ENCODE measurements around the gene ACKR2.

Gene ACKR2

DNA sequence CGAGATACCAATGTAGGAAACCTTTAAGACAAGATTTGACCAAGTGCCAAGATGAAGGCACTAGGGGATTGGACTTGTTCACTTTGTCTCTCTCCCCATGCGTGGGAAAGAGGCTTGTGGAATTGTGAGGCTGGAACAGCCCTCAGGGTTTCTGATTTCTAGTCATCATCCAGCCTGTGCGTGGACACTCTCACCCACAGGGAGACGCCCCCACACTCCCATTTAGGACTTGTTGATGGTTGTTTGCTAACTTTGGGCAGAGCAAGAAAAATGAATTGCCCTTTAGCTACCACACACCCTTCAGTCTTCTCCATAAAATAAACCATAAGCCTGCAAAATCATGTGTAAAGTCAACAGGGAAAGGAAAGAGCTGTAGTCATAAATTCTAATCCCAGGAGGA is 18.4 kb downstream of the ACKR2 start:
- Histone ChIP-seq H3K27me3 (ENCODE audit: control insufficient read depth, insufficient read depth, low read length) (no peaks in the 10 kb centered on the region), H3K4me1 (ENCODE audit: control insufficient read depth, insufficient read depth, low read length) (peaks cover 2% of the 10 kb centered on the region; the same call in 1 of the 2 replicates), H3K4me3 (ENCODE audit: low read length) (no peak overlapping the region), H3K27ac (ENCODE audit: low read length) (no peak overlapping the region), H3K36me3 (ENCODE audit: control insufficient read depth, insufficient read depth, low read length) (no peaks in the 10 kb centered on the region), H3K9me3 (ENCODE audit: control insufficient read depth, insufficient read depth, low read length) (no peaks in the 10 kb centered on the region)
- no peak for DNase-seq (ENCODE audit: low read depth, low spot score)
- no CpG with 5 or more reads among the region's 4 CpGs for WGBS (ENCODE audit: insufficient coverage, insufficient read length)

GRCh38 chr3:42829083-42829627 is 19.9 kb downstream of the ACKR2 start:
- no peak for DNase-seq (ENCODE audit: low read depth, low spot score)
- H3K36me3 ChIP-seq (ENCODE audit: control insufficient read depth, insufficient read depth, low read length) = no peaks in the 10 kb centered on the region
- H3K4me1 ChIP-seq (ENCODE audit: control insufficient read depth, insufficient read depth, low read length) = peaks cover 2% of the 10 kb centered on the region; the same call in 1 of the 2 replicates
- no peaks in the 10 kb centered on the region for H3K27me3 ChIP-seq (ENCODE audit: control insufficient read depth, insufficient read depth, low read length)
- no peaks in the 10 kb centered on the region for H3K9me3 ChIP-seq (ENCODE audit: control insufficient read depth, insufficient read depth, low read length)
- no CpG with 5 or more reads among the region's 5 CpGs for WGBS (ENCODE audit: insufficient coverage, insufficient read length)
- no peak overlapping the region for H3K27ac ChIP-seq (ENCODE audit: low read length)
- H3K4me3 ChIP-seq (ENCODE audit: low read length) = no peak overlapping the region

DNA sequence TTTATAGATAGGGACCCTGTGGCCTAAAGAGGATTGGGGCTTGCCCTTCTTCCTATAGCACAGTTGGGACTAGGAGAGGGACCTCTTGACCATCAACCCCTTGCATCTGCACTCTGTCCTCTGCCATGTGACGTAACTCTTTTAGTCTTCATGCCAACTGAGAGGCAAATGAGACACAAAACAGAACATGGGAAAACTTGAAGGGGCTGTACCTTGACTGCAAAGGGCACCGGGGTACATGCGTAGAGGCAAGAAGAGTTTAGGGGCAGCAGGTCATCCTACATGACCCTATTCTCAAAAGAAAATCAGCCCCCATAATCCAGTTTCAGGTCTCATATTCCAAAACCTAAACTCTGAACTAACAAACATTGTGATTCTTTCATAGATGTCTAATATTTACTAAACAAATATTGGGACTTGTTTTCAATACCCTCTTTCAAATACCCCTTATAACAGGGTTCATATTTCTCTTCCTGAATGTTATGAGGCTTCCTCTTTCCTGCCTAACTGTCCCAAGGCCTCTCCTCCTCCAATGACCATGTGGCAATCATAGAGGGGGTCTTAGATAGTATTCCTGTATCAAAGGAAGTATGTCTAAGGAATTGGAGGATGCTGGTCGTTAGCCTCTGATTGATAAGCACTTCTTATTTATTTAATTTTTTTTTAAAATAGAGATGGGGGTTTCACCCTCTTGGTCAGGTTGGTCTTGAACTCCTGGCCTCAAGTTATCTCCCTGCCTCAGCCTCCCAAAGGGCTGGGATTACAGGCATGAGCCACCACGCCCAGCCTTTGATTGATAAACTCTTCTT is 20.6 kb downstream of the ACKR2 start:
- H3K36me3 ChIP-seq (ENCODE audit: control insufficient read depth, insufficient read depth, low read length) = no peaks in the 10 kb centered on the region
- no peak overlapping the region for H3K4me3 ChIP-seq (ENCODE audit: low read length)
- no CpG with 5 or more reads among the region's 5 CpGs for WGBS (ENCODE audit: insufficient coverage, insufficient read length)
- no peak for DNase-seq (ENCODE audit: low read depth, low spot score)
- peaks cover 2% of the 10 kb centered on the region; the same call in 1 of the 2 replicates for H3K4me1 ChIP-seq (ENCODE audit: control insufficient read depth, insufficient read depth, low read length)
- no peak overlapping the region for H3K27ac ChIP-seq (ENCODE audit: low read length)
- H3K9me3 ChIP-seq (ENCODE audit: control insufficient read depth, insufficient read depth, low read length) = no peaks in the 10 kb centered on the region
- H3K27me3 ChIP-seq (ENCODE audit: control insufficient read depth, insufficient read depth, low read length) = no peaks in the 10 kb centered on the region

GRCh38 chr3:42830437-42831320 is 21.4 kb downstream of the ACKR2 start:
- H3K4me3 ChIP-seq (ENCODE audit: low read length) = no peak overlapping the region
- H3K27ac ChIP-seq (ENCODE audit: low read length) = no peak overlapping the region
- H3K36me3 ChIP-seq (ENCODE audit: control insufficient read depth, insufficient read depth, low read length) = no peaks in the 10 kb centered on the region
- H3K27me3 ChIP-seq (ENCODE audit: control insufficient read depth, insufficient read depth, low read length) = no peaks in the 10 kb centered on the region
- H3K9me3 ChIP-seq (ENCODE audit: control insufficient read depth, insufficient read depth, low read length) = no peaks in the 10 kb centered on the region
- H3K4me1 ChIP-seq (ENCODE audit: control insufficient read depth, insufficient read depth, low read length) = peaks cover 2% of the 10 kb centered on the region; the same call in 1 of the 2 replicates
- peak; percentile 39 for DNase-seq (ENCODE audit: low read depth, low spot score)
- WGBS (ENCODE audit: insufficient coverage, insufficient read length) = no CpG with 5 or more reads among the region's 7 CpGs

GRCh38 chr3:42831321-42831713 is 22.1 kb downstream of the ACKR2 start:
- no peak overlapping the region for H3K4me3 ChIP-seq (ENCODE audit: low read length)
- H3K27ac ChIP-seq (ENCODE audit: low read length) = no peak overlapping the region
- H3K9me3 ChIP-seq (ENCODE audit: control insufficient read depth, insufficient read depth, low read length) = no peaks in the 10 kb centered on the region
- peak; percentile 45 for DNase-seq (ENCODE audit: low read depth, low spot score)
- peaks cover 2% of the 10 kb centered on the region; the same call in 1 of the 2 replicates for H3K4me1 ChIP-seq (ENCODE audit: control insufficient read depth, insufficient read depth, low read length)
- WGBS (ENCODE audit: insufficient coverage, insufficient read length) = no CpG with 5 or more reads among the region's 3 CpGs
- no peaks in the 10 kb centered on the region for H3K27me3 ChIP-seq (ENCODE audit: control insufficient read depth, insufficient read depth, low read length)
- H3K36me3 ChIP-seq (ENCODE audit: control insufficient read depth, insufficient read depth, low read length) = no peaks in the 10 kb centered on the region

- no CpG with 5 or more reads among the region's 5 CpGs for WGBS (ENCODE audit: insufficient coverage, insufficient read length)
- Histone ChIP-seq H3K27ac (ENCODE audit: low read length) (no peak overlapping the region), H3K36me3 (ENCODE audit: control insufficient read depth, insufficient read depth, low read length) (no peaks in the 10 kb centered on the region), H3K4me1 (ENCODE audit: control insufficient read depth, insufficient read depth, low read length) (peaks cover under 1% of the 10 kb centered on the region; the same call in 1 of the 2 replicates), H3K9me3 (ENCODE audit: control insufficient read depth, insufficient read depth, low read length) (no peaks in the 10 kb centered on the region), H3K4me3 (ENCODE audit: low read length) (no peak overlapping the region), H3K27me3 (ENCODE audit: control insufficient read depth, insufficient read depth, low read length) (no peaks in the 10 kb centered on the region)
- no peak for DNase-seq (ENCODE audit: low read depth, low spot score)
Observed at GRCh38 chr3:42836150-42837123, 27.2 kb downstream of the ACKR2 start.

DNA sequence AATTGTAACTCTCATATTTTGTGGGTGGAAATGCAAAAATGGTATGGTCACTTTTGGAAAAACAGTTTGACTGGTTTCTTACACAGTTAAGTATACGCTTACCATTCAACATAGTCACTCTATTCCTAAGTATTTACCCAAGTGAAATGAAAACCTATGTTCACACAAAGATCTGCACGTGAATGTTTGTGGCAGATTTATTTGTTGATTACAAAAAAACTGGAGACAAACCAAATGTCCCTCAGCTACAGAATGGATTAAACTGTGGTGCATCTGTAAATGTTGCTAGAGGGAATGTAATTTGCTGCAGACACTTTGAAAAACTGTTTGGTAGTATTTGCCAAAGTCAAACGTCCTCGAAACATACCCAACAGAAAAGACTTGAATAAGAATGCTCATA is 29.3 kb downstream of the ACKR2 start:
- no peaks in the 10 kb centered on the region for H3K4me1 ChIP-seq (ENCODE audit: control insufficient read depth, insufficient read depth, low read length)
- no peaks in the 10 kb centered on the region for H3K36me3 ChIP-seq (ENCODE audit: control insufficient read depth, insufficient read depth, low read length)
- no peak overlapping the region for H3K27ac ChIP-seq (ENCODE audit: low read length)
- no peak overlapping the region for H3K4me3 ChIP-seq (ENCODE audit: low read length)
- H3K27me3 ChIP-seq (ENCODE audit: control insufficient read depth, insufficient read depth, low read length) = no peaks in the 10 kb centered on the region
- WGBS (ENCODE audit: insufficient coverage, insufficient read length) = no CpG with 5 or more reads among the region's 4 CpGs
- no peaks in the 10 kb centered on the region for H3K9me3 ChIP-seq (ENCODE audit: control insufficient read depth, insufficient read depth, low read length)
- no peak for DNase-seq (ENCODE audit: low read depth, low spot score)

GRCh38 chr3:42839616-42840015 is 30.4 kb downstream of the ACKR2 start:
- Histone ChIP-seq H3K9me3 (ENCODE audit: control insufficient read depth, insufficient read depth, low read length) (no peaks in the 10 kb centered on the region), H3K4me3 (ENCODE audit: low read length) (no peak overlapping the region), H3K36me3 (ENCODE audit: control insufficient read depth, insufficient read depth, low read length) (no peaks in the 10 kb centered on the region), H3K4me1 (ENCODE audit: control insufficient read depth, insufficient read depth, low read length) (peaks cover 5% of the 10 kb centered on the region; the same call in 1 of the 2 replicates), H3K27ac (ENCODE audit: low read length) (no peak overlapping the region), H3K27me3 (ENCODE audit: control insufficient read depth, insufficient read depth, low read length) (no peaks in the 10 kb centered on the region)
- WGBS (ENCODE audit: insufficient coverage, insufficient read length) = no CpG with 5 or more reads among the region's 7 CpGs
- no peak for DNase-seq (ENCODE audit: low read depth, low spot score)

DNA sequence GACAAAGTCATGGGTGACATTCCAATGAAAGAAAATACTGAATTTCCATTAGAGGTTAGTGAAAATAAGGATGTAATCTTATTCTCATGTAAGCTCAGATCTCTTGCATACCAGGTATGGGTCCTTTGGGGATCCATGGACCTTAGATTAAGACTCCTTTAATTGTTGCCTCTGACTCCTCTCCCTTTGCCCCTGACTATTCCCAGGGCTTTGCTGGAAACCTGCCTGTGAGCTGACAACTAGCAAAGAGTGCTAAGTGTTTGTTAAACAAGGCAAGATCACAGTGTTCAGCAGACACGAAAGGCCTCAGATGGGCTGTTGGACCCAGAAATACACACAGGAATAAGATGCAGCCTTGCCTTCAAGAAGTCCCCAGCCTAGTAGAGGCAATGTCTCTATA is 32.1 kb downstream of the ACKR2 start:
- no peaks in the 10 kb centered on the region for H3K27me3 ChIP-seq (ENCODE audit: control insufficient read depth, insufficient read depth, low read length)
- H3K36me3 ChIP-seq (ENCODE audit: control insufficient read depth, insufficient read depth, low read length) = no peaks in the 10 kb centered on the region
- no peak for DNase-seq (ENCODE audit: low read depth, low spot score)
- no peak overlapping the region for H3K27ac ChIP-seq (ENCODE audit: low read length)
- no CpG with 5 or more reads among the region's 1 CpG for WGBS (ENCODE audit: insufficient coverage, insufficient read length)
- H3K4me1 ChIP-seq (ENCODE audit: control insufficient read depth, insufficient read depth, low read length) = peaks cover 5% of the 10 kb centered on the region; the same call in 1 of the 2 replicates
- no peaks in the 10 kb centered on the region for H3K9me3 ChIP-seq (ENCODE audit: control insufficient read depth, insufficient read depth, low read length)
- no peak overlapping the region for H3K4me3 ChIP-seq (ENCODE audit: low read length)
